DMS153 (cell line): ENCODE data around the gene ST7.
"Not testable (repeated sequence)": the region's sequence is repeated elsewhere in the genome, so short reads cannot be mapped to it uniquely, and the experiment has no call there.

Source experiments
- DNase-seq: peaks from one replicate; lab custom pipeline; 2025; lab: John Stamatoyannopoulos, UW

ST7 gene

GRCh38 chr7:117229350-117229749 lies 276.0 kb downstream of the ST7 start:
- DNase-seq = no peak

- DNase-seq = no peak
Observed at GRCh38 chr7:117230276-117231046, 277.2 kb downstream of the ST7 start.

- DNase-seq = no peak
Observed at GRCh38 chr7:117231047-117231359, 277.7 kb downstream of the ST7 start.

GRCh38 chr7:117237646-117238045 lies 284.3 kb downstream of the ST7 start:
- no peak for DNase-seq

DNA sequence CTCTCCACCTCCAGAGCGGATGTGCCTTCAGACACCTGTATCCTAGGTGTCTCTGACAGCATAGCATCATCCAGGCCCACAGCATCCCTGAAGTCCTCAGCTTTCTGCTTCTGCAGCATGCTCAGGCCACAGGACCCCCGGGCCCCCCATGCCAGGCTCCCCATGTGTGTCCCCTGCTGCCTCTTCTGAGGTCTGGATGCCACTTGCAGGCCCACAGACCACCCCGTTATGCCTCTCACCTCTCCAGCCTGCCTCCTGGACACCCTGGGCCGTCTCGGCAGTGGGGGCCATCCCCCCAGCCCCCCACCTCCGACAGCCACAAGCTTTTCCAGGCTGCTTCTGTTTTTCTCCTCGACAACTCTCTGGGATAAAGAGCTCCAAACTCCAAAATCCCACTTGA lies 285.2 kb downstream of the ST7 start:
- no peak for DNase-seq

DNA sequence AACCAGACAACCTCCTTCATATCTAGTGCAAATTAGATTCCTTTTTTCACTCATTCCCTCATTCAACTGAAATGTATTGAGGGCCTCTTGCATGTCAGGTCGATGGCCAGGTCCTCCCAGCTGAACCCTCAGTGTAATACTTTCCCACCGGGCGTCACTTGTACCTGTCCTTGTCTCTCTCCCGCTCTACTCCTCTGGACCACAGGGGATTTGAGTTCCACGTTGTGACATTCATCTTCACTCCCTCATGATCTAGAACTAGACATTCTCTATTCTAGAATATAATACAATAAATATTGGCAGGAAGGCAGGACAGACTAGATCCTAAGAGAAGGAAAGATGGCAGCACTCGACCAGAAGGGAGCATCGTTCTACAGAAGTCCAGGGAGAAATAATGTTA lies 285.6 kb downstream of the ST7 start:
- no peak for DNase-seq

GRCh38 chr7:117241088-117241487 lies 287.8 kb downstream of the ST7 start:
- no peak for DNase-seq

GRCh38 chr7:117243390-117243789 lies 290.1 kb downstream of the ST7 start:
- DNase-seq = no peak

DNA sequence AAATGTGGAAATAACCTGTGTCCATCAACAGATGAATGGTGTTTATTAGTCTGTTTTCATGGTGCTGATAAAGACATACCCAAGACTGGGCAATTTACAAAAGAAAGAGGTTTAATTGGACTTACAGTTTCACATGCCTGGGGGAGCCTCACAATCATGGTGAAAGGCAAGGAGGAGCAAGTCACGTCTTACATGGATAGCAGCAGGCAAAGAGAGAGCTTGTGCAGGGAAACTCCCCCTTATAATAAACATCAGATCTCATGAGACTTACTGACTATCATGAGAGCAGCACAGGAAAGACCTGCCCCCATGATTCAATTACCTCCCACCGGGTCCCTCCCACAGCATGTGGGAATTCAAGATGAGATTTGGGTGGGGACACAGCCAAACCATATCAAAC lies 292.4 kb downstream of the ST7 start:
- not testable (repeated sequence) for DNase-seq

DNA sequence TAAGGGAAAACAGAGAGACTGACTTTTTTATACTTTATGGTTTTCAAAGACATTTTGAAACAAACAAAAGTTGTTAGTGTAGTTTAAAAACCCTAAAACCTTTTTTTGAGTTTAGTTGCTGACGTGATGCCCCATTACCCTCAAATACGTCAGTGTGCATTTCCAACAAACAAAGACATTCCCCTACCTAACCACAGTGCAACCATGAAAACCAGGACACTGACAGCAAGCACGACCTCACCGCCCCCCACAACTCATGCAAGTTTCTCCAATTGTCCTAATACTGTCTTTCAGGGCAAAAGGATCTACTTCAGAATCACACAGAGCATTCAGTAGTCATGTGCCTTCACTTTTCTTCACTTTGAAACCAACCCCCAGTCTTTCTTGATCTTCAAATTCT lies 294.5 kb downstream of the ST7 start:
- no peak for DNase-seq

GRCh38 chr7:117248829-117249228 lies 295.5 kb downstream of the ST7 start:
- no peak for DNase-seq

DNA sequence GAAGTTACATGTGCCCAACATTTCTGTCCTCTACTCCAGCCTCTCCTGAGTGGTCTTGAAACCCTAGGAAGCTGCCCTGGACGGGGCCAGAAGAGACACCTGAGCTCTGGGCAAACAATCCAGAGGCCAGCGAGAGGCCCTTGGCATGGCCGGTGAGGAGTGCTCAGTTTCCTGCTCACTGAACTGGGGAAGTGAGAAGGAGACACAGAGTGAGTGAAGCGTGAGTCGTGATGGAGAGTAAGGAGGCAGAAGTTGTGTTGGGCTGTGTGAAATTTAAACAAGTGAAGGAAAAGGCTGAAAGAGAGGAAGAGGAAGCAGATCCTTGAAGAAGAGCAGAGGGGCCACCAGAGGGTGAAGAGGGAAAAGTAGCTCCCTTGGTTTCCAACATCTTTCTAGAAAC lies 296.4 kb downstream of the ST7 start:
- no peak for DNase-seq

GRCh38 chr7:117250245-117250644 lies 296.9 kb downstream of the ST7 start:
- no peak for DNase-seq

- DNase-seq = no peak
Observed at GRCh38 chr7:117250801-117251200, 297.5 kb downstream of the ST7 start.

- no peak for DNase-seq
Observed at GRCh38 chr7:117251687-117252086, 298.4 kb downstream of the ST7 start.

GRCh38 chr7:117259615-117260014 lies 306.3 kb downstream of the ST7 start:
- no peak for DNase-seq

DNA sequence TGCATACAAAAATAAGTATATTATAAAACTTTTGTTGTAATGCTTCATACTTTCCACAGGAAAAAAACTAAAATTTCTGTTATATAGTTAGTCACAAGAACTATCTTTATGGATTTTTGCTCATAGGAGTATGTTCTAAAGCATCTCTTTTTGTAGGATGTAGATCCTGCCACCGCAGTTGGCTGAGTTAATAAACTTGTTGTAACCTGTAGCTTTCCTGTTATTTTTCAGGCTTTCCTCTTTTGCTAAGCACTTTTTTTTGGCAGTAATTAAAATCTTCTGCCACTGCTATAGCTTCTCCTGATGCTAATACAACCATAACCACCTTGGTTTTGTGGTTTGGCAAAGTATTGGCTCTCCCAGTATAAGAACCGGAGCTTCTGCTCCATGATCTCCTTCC lies 309.2 kb downstream of the ST7 start:
- no peak for DNase-seq

DNA sequence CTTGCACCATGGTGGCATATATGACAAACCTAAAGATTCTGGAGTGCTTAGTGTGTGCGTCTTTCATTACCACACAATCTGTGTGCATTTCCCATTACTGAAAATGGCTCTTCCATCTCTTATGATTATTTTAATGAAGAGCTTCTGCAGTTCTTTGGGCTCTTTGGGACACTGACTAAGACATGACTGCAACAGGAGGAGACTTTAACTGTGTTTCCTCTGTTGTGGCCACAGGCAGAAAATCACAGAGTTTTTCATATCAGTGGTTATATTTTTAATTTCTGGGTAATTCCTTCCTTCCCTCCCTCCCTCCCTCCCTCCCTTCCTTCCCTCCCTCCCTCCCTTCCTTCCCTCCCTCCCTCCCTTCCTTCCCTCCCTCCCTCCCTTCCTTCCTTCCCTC lies 311.4 kb downstream of the ST7 start:
- no peak for DNase-seq

GRCh38 chr7:117269417-117269816 lies 316.1 kb downstream of the ST7 start:
- no peak for DNase-seq

DNA sequence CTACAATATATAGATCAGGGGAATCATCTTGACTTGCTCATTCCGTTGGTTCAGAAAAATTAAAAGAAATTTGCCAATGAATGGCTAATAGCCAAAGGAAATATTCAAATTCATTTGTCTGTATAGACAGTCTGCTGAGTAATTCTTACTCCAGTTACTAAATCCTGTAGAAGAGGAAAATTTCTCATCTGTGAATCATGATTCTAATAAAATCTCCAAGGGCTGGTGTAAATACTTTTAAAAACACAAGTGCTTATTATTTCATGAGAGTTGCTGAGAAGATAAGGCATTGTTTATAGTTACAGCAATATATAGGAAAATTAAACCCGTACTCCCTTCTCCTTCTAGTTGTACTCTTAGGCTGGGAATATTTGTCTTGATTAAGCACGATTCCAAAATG lies 316.6 kb downstream of the ST7 start:
- DNase-seq = no peak

- DNase-seq = no peak
Observed at GRCh38 chr7:117270371-117270770, 317.1 kb downstream of the ST7 start.

DNA sequence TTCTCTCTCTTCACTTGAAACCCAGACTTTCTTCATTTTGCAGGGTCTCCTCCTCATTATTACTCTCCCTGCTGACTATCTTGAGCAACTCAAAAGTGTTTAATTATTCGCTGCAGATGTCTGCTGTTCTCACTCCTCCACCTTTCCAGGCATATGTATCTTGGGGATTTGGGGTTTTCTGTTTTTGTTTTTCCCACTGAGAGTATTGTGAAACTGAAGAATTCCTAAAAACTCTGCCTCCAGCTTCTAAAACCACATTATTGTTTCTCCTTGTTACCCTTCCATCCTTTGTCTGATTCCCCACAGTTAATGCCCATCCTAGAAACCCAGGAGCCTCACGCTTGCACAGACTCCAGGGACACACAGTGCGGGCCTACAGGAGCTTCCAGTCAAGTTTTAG lies 318.3 kb downstream of the ST7 start:
- no peak for DNase-seq

DNA sequence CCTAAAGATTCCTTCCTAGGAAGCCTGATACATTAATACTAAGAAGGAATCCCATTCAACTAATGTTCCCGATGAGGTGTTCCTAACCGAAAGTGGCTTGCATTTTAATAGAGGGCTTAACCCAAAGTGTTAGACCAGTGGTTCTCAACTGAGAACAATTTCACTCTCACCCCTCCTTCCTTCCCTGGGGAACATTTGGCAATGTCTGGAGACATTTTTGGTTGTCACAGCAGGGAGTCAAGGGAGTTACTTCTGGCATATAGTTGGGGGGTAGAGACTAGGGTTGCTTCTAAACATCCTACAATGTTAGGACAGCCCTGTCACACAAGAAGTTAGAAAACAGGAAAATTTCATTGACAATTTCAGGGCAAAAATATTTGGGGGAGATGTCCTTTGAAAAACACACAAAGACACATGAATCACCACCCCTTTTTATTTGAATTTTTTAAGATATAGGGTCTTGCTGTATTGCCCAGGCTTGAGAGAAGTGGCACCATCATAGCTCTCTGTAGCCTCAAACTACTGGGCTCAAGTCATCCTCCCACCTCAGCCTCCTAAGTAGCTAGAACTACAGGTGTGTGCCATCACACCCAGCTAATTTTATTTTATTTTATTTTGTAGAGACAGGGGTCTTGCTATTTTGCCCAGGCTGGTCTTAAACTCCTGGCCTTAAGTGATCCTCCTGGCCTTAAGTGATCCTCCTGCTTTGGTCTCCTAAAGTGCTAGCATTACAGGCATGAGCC lies 318.9 kb downstream of the ST7 start:
- DNase-seq = no peak

- DNase-seq = no peak
Observed at GRCh38 chr7:117273325-117273724, 320.0 kb downstream of the ST7 start.
